NCI-H2196 treated with DMSO at 0.1 percent for 48 hours (cell line): ENCODE measurements around the gene NLRC5.
"Not testable (repeated sequence)": the region's sequence is repeated elsewhere in the genome, so short reads cannot be mapped to it uniquely, and the experiment has no call there.

Source experiments
- DNase-seq: peaks from one replicate; lab custom pipeline; 2025; ENCODE audit not compliant: unreplicated experiment; lab: John Stamatoyannopoulos, UW

NLRC5 gene

DNA sequence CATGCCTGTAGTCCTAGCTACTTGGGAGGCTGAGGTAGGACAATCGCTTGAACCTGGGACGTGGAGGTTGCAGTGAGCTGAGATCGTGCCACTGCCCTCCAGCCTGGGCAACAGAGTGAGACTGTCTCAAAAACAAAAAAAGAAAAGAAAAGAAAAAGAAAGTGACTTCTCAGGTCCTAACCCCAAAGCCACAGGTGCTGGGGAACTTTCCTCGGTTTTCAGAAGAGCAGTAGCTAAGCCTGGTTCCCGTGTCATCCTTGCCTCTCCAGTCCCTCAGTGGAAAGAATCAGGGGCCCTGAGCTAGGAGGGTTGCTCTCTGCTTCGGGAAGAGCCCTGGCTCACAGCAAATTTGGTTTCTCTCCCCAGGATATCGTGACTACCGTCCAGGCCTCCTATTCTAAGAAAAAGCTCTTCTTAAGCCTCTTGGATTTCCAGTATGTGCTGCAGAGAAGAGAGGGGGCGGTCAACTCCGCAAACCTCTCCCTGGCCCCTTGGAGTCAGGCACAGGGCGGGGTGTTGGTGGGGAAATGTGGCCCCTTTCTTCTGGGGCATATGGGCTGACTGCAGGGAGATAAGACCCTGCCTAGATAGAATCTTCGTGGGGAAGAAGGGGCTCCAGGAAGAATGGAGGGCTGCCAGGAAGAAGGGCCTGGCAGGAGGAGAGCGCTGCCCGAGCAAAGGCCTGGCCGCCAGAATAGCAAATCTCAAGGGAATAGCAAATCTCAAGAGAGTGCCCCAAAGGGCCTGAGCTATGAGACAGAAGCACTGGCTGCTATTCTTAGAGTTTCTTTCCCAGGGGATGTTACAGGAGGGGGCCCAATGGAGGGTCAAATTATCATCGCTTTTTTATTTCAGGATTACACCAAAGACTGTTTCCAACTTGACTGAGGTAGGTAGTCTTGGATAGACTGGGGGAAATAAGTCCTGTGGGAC lies 8.3 kb upstream of the NLRC5 start:
- DNase-seq, result no peak

DNA sequence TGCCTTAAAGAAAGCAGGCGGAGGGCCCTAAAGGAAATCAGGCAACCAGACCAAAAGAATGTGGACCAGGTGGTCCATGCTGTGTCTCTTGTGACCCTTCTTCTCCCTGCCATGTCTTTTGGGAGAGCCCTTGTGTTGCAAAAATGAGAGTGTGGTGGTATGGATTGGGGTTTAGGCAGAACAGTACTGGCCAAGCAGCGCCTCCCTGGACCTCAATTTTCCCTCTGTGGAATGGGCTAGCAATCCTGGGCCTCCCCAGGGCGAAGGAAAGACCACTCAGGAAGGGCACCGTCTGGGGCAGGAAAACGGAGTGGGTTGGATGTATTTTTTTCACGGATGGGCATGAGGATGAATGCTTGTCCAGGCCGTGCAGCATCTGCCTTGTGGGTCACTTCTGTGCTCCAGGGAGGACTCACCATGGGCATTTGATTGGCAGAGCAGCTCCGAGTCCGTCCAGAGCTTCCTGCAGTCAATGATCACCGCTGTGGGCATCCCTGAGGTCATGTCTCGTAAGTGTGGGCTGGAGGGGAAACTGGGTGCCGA lies 7.6 kb upstream of the NLRC5 start:
- no peak for DNase-seq

DNA sequence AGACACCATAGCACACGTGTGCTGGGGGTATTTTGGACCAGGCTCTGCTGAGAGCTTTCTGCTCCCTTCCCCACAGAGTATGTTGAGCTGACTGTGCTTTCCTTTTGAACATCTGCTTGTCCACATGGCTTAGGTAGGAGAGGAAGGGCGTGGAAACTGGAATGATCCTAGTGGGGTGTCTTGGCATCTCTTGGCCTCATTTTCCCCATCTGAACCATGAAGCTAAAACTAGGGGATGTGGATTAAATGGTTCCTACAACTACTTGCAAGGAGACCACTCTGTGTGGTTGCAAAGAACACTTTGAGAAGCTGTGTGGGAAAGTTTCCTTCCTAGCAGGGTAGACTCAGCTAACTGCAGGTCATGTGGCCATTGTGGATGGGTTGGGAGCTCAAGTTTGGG lies 6.7 kb upstream of the NLRC5 start:
- no peak for DNase-seq

DNA sequence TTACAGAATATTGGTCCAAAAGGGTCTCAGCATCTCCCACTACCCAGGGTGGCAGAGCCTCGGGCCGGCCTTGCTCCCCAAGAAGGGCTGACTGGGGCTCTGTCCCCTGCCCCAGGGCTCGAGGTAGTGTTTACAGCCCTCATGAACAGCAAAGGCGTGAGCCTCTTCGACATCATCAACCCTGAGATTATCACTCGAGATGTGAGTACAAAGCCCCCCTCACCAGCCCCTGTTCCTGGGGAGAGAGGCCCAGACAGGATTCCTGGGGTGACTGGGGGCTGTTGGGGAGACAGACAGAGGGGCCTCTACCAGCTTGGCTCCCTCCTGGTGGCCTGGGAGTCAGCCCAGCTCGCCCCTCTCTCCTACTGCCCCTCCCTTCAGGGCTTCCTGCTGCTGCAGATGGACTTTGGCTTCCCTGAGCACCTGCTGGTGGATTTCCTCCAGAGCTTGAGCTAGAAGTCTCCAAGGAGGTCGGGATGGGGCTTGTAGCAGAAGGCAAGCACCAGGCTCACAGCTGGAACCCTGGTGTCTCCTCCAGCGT lies 6.1 kb upstream of the NLRC5 start:
- no peak for DNase-seq

DNA sequence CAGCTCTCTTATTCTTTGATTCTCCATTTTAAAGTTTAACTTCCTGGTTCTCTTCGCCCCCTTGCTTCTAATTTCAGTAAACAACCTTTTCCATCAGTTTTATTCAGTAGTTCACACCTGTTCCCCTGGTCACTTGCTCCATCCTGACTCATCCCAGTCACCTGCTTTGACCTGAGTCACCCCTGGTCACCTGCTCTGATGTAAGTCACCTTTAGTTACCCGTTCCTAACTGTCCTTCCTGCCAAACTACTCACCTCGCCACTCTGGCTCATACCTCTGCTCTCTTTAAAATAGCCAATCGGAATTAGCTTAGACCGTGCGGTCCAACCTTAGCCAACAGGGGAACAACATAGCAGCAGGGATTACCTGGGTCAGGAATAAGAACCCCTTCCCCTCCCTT lies 4.7 kb upstream of the NLRC5 start:
- no peak for DNase-seq

DNA sequence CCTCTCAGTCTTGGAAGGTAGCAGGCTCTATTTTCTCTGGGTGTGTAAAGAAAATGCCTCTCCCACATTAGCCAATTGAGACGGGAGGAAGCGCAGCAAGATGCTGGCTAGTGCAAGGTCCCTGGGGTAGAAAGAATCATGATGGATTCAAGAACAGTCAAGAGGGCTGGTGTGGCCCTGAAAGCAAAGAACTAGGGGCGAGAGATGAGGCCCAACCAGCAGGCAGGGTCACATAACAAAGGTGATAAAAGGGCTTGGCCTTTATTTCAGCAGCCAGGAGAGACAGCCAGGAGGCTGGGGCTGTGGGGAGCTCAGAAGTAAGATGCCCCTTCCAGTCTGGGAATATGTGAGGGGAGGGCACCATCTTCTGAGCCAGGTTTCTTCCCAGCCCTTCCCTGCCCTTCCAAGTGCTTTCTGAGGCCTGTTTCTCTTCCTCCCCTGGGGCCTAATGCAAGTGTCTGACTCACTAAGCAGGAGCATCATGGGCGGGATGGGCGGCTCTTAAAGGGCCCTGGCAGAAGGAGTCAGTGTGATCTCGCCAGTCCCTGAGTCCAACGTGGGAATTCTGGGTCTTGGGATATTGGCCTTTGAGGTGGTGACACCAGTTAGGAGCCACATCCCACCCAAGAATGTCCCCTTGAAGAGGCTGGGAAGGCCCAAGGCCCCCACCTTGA lies 3.9 kb upstream of the NLRC5 start:
- no peak for DNase-seq

DNA sequence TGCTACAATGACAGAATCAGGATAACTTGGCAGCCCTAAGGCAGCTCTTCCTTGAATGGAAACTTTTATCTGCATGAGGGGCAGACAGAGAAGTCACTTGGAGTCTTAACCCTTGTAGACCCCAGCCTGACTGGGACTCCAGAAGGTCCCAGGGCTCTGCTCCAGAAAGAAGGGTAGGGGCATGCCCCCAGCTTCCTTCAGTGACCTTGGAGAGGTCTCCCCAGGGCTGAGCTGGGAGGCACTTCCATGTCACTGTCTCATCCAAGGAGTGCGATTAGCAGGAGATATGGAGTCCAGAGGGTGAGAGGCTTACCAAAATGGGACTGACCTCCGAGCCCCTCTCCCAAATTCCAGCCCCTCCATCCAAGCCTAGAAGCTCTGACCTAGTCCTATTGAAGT lies 3.4 kb upstream of the NLRC5 start:
- DNase-seq, result no peak

DNA sequence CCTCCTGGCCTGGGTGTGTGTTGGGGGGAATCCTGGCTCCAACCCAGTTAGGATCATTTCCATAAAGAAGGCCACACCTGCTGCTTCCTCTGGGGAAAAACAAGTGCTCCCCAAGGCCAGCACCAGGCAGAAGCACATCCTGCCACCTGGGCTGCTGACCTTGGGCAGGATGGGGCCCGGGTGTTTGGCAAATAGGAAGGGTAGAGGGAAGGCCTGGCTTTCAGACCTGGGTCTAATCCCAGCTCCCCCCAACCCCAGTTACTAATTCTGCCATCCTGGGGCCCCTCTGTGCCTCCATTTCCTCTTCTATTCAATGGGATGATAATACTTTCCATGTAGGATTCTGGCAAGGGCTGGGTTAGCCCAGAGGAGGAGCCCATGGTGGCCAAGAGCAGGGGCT lies 3.0 kb upstream of the NLRC5 start:
- DNase-seq, result no peak

DNA sequence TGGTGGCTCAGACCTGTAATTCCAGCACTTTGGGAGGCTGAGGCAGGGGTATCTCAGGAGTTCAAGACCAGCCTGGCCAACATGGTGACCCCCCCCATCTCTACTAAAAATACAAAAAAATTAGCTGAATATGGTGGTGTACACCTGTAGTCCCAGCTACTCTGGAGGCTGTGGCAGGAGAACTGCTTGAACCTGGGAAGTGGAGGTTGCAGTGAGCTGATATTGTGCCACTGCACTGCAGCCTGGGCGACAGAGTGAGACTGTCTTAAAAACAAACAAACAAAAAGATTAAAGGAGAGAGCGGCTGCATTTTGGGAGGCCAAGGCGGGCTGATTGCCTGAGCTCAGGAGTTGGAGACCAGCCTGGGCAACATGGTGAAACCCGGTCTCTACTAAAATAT lies 2.4 kb upstream of the NLRC5 start:
- DNase-seq, result not testable (repeated sequence)

DNA sequence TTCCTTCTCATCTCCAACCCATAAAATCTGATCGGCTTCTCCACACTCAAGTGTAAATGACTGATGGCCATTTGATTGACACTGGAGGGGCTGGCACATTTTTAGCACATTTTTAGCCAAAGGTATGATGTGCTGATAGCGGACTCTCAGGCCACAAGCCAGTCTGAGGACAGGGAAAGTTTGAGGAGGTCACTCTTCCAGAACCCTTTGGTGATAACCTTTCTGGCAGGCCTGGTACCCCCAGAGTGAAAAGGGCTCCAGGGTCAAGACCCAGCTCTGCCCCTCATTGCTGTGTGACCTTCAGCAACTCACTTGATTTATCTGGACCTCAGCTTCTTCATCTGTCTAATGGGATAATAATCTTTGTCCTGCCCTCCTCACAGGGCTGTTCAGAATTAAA lies 1.7 kb upstream of the NLRC5 start:
- DNase-seq, result no peak

DNA sequence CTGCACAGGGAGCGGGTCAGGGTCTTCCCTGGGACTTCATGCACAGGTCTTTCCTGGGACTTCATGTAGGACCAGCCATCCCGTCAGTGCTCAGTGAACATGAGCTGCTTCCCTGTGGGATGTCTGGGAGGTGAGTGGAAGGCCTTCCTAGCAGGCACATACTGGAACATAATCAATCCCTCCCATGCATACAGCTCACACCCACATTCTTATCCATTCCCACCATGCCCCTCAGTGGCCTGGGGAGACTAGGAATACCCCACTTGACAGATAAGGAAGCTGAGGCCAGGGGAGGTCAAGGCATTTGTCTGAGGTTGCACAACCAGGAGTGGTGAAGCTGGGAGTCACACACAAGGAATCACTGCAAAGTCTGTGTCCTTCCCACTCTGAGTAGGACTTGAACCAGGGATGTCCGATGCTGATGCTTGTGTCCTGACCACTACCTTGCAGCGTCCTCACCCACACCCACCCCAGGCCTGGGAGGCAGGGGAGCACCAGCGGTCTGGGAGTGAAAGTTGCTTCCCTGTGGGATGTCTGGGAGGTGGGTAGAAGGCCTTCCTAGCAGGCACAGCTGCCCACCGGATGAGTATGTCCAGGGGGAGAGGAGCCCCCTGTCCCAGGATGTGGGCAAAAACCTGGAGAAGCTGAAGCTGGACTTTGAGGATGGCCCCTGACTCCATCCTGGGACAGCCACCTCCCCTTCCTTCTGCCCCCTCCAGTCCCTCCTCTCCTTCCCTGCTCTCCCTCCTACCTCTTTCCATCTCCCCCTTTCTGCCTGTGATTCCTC lies 1.0 kb upstream of the NLRC5 start:
- DNase-seq, result no peak

DNA sequence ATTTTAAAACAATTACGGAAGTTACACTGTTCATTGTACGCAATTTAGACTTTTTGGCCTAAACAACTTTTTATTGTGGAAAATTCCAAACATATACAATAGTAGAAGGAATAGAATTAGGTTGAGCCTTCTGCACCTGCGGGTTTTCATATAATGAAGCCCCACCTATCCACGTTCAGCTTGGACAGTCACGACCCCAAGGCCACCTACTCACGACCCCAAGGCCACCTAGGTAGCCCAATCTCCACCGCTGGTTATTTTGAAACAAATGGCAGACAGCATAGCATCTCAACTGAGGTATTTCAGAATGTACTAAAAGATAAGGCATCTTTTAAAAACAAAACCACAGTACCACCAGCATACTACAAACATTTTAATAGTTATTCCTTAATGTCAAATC lies 631 bp downstream of the NLRC5 start:
- no peak for DNase-seq

DNA sequence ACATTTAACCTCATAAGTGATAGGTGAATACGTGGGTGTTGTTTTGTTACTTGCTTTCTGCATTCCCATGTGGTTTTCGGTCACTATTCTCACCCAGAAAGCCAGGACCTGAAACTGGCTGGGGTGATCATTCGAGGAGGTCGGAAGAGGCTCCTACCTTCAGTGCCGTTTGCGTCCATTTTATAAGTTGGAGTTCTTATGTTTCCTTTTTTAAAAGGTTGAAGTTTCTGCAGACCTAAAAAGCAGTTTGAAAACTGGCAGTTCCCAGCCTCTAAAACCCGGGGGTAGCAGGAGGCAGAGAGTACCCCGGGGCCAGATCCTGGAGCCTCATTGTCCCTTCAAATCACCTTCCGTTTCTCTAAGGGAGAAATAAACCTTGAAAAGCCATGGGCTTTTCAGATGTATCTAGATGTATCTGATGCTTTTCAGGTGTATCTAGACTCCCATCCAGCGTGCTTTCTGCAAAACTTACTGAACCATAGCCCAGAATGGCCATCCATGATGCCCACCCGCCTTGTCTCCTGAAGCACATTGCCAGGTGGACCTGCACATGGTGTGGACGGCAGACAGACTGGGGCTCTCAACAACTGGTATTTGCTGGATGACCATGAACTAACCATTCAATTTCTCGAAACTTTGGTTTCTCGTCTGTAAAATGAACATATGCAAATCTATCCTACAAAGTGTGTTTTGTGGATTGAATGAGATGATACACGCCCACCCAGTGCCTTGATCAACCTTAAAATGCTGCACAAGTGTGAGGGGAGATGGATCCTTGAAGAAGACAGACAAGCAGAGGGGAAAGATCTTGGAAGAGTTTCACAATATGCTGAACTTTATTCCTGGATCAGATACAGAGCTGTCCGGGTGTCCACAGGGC lies 1.3 kb downstream of the NLRC5 start:
- no peak for DNase-seq

DNA sequence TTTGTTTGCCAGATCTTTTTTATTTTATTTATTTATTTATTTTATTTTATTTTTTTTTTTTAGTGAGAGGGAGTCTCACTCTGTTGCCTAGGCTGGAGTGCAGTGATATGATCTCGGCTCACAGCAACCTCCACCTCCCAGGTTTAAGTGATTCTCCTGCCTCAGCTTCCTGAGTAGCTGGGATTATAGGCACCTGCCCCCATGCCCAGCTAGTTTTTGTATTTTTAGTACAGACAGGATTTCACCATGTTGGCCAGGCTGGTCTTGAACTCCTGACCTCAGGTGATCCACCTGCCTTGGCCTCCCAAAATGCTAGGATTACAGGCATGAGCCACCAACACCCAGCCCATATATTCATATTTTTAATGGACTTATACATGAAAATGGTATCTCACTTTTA lies 3.1 kb downstream of the NLRC5 start:
- DNase-seq, result not testable (repeated sequence)

DNA sequence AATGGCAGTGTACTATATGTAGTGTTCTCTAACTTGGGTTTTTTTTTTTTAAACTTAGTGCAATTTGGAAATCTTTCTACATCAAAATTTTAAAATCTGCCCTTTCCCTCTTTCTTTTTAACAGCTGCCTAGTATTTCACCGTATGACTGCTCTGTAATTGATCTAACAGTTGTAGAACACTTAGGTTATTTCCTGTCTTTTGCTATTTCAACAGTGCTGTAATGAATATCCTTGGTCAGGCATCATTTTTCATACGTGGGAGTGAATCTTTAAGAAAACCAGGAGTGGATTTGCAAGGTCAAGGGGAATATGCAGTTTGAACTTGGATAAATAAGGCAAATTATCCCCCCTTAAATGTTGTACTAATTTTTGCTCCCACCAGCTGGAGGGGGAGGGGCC lies 3.8 kb downstream of the NLRC5 start:
- DNase-seq, result no peak

DNA sequence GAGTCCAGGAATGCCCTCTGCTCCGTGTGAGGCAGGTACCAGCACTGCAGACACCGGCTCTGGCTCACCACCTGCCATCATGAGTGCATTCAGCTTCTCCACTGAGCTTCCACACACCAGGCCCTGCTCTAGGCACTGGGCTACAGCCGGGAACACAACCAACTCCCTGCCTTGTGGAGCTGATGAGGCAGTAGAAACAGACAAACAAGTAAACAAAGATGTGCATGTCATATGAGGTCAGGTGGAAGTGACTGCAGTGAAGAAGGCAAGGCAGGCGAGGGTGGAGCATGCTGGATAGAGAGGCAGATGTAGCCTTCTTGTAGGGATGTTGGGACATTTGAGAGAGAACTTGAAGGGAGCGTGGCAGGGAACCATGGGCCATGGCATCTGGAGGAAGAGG lies 5.0 kb downstream of the NLRC5 start:
- DNase-seq, result no peak

DNA sequence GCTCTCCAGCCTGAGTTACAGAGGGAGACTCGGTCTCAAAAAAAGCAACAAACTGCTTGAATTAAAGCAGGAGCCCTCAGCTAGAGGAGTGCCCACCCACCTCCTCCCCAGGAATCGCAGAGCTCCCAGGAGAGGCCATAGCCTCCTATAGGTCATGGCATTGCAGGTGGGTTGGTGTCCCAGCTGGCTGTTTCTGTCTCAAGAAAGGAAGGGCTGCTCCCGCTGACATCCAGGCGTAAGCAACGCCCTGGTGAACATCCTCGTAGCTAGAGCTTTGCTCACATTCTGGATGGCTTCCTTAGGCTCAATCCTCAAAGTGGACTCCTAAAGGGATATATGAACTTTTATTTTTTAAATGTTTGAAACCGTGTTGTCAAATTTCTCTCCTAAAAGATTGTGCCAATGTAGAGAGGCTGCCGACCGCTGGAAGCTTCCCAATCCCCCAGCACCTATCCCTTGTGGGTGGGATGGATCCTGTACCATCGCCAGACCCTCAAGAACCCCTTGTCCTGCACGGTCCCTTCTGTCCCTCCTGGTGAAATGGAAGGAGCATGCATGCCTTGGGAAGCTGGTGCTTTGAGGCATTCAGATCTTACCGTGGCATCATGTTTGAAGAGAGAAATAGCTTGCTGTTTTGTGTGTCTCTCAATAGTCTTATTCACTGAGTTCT lies 5.9 kb downstream of the NLRC5 start:
- no peak for DNase-seq

DNA sequence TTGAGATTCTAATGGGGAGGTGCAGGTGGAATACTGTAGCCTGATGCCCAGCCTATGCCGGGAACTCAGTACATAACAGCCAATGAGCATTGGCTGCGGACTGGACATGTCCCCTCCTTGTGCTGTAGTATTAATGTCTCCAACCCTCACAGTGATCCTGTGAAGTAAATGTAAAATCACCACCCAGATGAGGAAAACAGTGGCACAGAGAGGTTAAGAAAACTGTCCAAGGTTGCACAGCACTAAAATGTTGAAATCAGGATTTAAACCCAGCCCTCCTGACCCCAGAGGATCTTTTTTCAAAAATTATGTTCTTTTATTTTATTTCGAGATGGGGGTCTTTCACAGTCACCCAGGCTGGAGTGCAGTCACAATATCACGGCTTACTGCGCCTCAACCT lies 7.9 kb downstream of the NLRC5 start:
- no peak for DNase-seq

DNA sequence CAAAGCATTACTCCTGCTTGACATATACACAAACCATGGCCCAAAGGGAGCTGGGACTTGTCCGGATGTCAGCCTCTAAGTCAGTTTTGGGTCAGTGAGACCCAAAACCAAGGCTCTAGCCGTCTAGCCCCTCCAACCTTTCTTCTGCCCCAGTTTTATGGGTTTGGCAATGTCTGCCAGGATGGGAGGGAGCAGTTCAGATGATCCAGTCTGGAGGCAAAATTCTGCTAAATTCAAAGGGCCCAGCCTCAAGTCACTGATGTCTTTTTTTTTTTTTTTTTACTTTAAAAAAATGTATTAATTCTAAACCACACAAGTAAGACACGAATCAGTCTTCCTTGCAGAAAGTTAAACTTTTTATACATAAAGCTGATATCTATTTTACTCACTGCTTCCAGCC lies 8.6 kb downstream of the NLRC5 start:
- no peak for DNase-seq

DNA sequence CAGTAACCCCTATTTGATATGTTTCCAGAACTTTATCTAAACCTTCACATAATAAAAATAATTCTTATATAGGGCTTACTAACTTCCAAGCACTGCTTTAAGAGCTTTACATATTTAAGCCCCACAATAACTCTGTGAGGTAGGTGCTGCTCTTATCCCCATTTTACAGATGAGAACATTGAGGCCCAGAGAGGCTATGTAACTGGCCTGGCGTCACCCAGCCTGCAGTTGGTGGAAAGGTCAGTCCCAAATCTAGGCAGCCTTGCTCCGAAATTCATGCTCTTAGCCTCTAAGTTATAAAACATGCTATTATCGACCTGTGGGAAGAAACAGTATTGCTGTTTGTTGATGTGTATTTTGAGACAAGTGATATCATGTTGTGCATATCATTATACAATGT lies 9.0 kb downstream of the NLRC5 start:
- DNase-seq, result no peak
